Hematopoietic multipotent progenitor cell (in vitro differentiated cells): ENCODE data around the gene IL1B. TPM values are rescaled to one million over a fixed set of nuclear protein-coding genes. Genes with fewer than 3 reads are reported as not detected.

Experiments
- DNase-seq, 3 donors: peaks; one replicate each; pipeline ENCODE4 v3.0.0-alpha.2; 2011 to 2015; ENCODE audit warnings: low read depth in 2 of 3, low spot score in 2 of 3
- total RNA-seq: library from RNA; depleted of rRNA; stranded (reverse); fragments of >200 nt; gene quantifications from one replicate; pipeline ENCODE4 v1.2.3, GENCODE V29; 2012

IL1B gene
- total RNA-seq, 1 donor, result 279 TPM

GRCh38 chr2:112830682-112831512 lies 5.7 kb downstream of the IL1B start:
- no peak for DNase-seq

- no peak for DNase-seq
Measured at GRCh38 chr2:112829961-112830681, 6.5 kb downstream of the IL1B start.

GRCh38 chr2:112829101-112829960 lies 7.2 kb downstream of the IL1B start:
- peak in 1 of 3 donors; percentile 19 for DNase-seq

- DNase-seq, result no peak
Measured at GRCh38 chr2:112828251-112828691, 8.3 kb downstream of the IL1B start.

- no peak for DNase-seq
Measured at GRCh38 chr2:112827604-112828185, 8.9 kb downstream of the IL1B start.

- no peak for DNase-seq
Measured at GRCh38 chr2:112827009-112827408, 9.6 kb downstream of the IL1B start.

- DNase-seq, result no peak
Measured at GRCh38 chr2:112825706-112826105, 10.9 kb downstream of the IL1B start.

- no peak for DNase-seq
Measured at GRCh38 chr2:112824694-112825085, 11.9 kb downstream of the IL1B start.

GRCh38 chr2:112821682-112822081 lies 14.9 kb downstream of the IL1B start:
- DNase-seq, result peak in 1 of 3 donors; percentile 59

GRCh38 chr2:112821142-112821541 lies 15.4 kb downstream of the IL1B start:
- DNase-seq, result no peak

- DNase-seq, result no peak
Measured at GRCh38 chr2:112820343-112820742, 16.2 kb downstream of the IL1B start.

- DNase-seq, result no peak
Measured at GRCh38 chr2:112819081-112819480, 17.5 kb downstream of the IL1B start.

GRCh38 chr2:112818094-112818902 lies 18.3 kb downstream of the IL1B start:
- DNase-seq, result no peak

- DNase-seq, result no peak
Measured at GRCh38 chr2:112817082-112817689, 19.4 kb downstream of the IL1B start.

- DNase-seq, result no peak
Measured at GRCh38 chr2:112814278-112814677, 22.3 kb downstream of the IL1B start.

GRCh38 chr2:112813280-112813966 lies 23.2 kb downstream of the IL1B start:
- no peak for DNase-seq

GRCh38 chr2:112812318-112813267 lies 24.0 kb downstream of the IL1B start:
- DNase-seq, result no peak
